Subcutaneous abdominal adipose tissue (tissue), 5 donors: ENCODE results near the gene DONSON.
"Not testable (repeated sequence)": the region's sequence is repeated elsewhere in the genome, so short reads cannot be mapped to it uniquely, and the experiment has no call there.

Experiments
- H3K27ac ChIP-seq: one replicate; pipeline ENCODE4 v1.7.0; 2013; ENCODE audit warnings: low read depth, mild to moderate bottlenecking, inconsistent platforms, low read length, moderate library complexity
- H3K27me3 ChIP-seq, 5 donors: one replicate each; pipeline ENCODE4 v1.7.0; 2013; ENCODE audit warnings: low read length in 5 of 5, inconsistent platforms in 1 of 5; ENCODE audit not compliant: control insufficient read depth in 5 of 5, insufficient read depth in 4 of 5
- H3K36me3 ChIP-seq, 5 donors: one replicate each; pipeline ENCODE4 v1.7.0; 2013; ENCODE audit warnings: low read length in 5 of 5; ENCODE audit not compliant: control insufficient read depth in 5 of 5, insufficient read depth in 5 of 5
- H3K4me1 ChIP-seq, 5 donors: one replicate each; pipeline ENCODE4 v1.7.0; 2013; ENCODE audit warnings: low read length in 5 of 5, mild to moderate bottlenecking in 3 of 5, moderate library complexity in 1 of 5; ENCODE audit not compliant: control insufficient read depth in 5 of 5, insufficient read depth in 5 of 5
- H3K4me3 ChIP-seq, 5 donors: one replicate each; pipeline ENCODE4 v1.7.0; 2013; ENCODE audit warnings: low read length in 5 of 5, low read depth in 1 of 5
- H3K9ac ChIP-seq, 5 donors: one replicate each; pipeline ENCODE4 v1.7.0; 2013; ENCODE audit warnings: low read length in 5 of 5, mild to moderate bottlenecking in 4 of 5, moderate library complexity in 3 of 5
- H3K9me3 ChIP-seq, 5 donors: one replicate each; pipeline ENCODE4 v1.7.0; 2013; ENCODE audit warnings: low read length in 5 of 5; ENCODE audit not compliant: control insufficient read depth in 5 of 5
- donor health status: healthy.
- donor health status: healthy.
- donor health status: healthy.
- donor health status: healthy.
- donor health status: healthy.

DONSON gene

GRCh38 chr21:33598051-33598450, 9.6 kb upstream of the DONSON start:
- no peaks in the 10 kb centered on the region for H3K9me3 ChIP-seq
- no peak overlapping the region for H3K27ac ChIP-seq
- H3K9ac ChIP-seq: no peak overlapping the region
- no peak overlapping the region for H3K4me3 ChIP-seq
- no peaks in the 10 kb centered on the region for H3K4me1 ChIP-seq
- H3K36me3 ChIP-seq: peaks cover 38 to 68% (median 50%) of the 10 kb centered on the region in 5 donors
- no peaks in the 10 kb centered on the region for H3K27me3 ChIP-seq

- Histone ChIP-seq H3K4me3 (peak overlapping the region; percentile 74 to 89 (median 84)), H3K9me3 (no peaks in the 10 kb centered on the region), H3K4me1 (peaks cover 0 to 16% (median 14%) of the 10 kb centered on the region in 5 donors), H3K27ac (peak overlapping the region; percentile 93), H3K27me3 (no peaks in the 10 kb centered on the region), H3K9ac (peak overlapping the region in 4 of 5 donors; percentile 76 to 86 (median 83)), H3K36me3 (no peaks in the 10 kb centered on the region)
Observed at GRCh38 chr21:33587792-33588484, 546 bp downstream of the DONSON start.

GRCh38 chr21:33586927-33587326, 1.6 kb downstream of the DONSON start:
- Histone ChIP-seq H3K9ac (no peak overlapping the region), H3K9me3 (no peaks in the 10 kb centered on the region), H3K36me3 (peaks cover 0 to 2% (median 0%) of the 10 kb centered on the region in 5 donors), H3K27me3 (no peaks in the 10 kb centered on the region), H3K27ac (no peak overlapping the region), H3K4me1 (peaks cover 0 to 16% (median 14%) of the 10 kb centered on the region in 5 donors), H3K4me3 (no peak overlapping the region)

GRCh38 chr21:33584455-33584854, 4.0 kb downstream of the DONSON start:
- Histone ChIP-seq H3K36me3 (peaks cover 0 to 4% (median 0%) of the 10 kb centered on the region in 5 donors), H3K4me3 (no peak overlapping the region), H3K27me3 (no peaks in the 10 kb centered on the region), H3K9ac (no peak overlapping the region), H3K27ac (no peak overlapping the region), H3K4me1 (peaks cover 0 to 16% (median 14%) of the 10 kb centered on the region in 5 donors), H3K9me3 (no peaks in the 10 kb centered on the region)

- no peaks in the 10 kb centered on the region for H3K27me3 ChIP-seq
- H3K9me3 ChIP-seq: no peaks in the 10 kb centered on the region
- peaks cover 28 to 45% (median 37%) of the 10 kb centered on the region in 5 donors for H3K36me3 ChIP-seq
- H3K4me3 ChIP-seq: no peak overlapping the region
- no peak overlapping the region for H3K9ac ChIP-seq
- H3K27ac ChIP-seq: peak overlapping the region; percentile 9
- peaks cover 0 to 3% (median 0%) of the 10 kb centered on the region in 5 donors for H3K4me1 ChIP-seq
Observed at GRCh38 chr21:33578959-33579542, 9.4 kb downstream of the DONSON start.

GRCh38 chr21:33578214-33578613, 10.3 kb downstream of the DONSON start:
- Histone ChIP-seq H3K9ac (no peak overlapping the region), H3K4me1 (peaks cover 0 to 3% (median 0%) of the 10 kb centered on the region in 5 donors), H3K27me3 (no peaks in the 10 kb centered on the region), H3K27ac (peak overlapping the region; percentile 9), H3K36me3 (peaks cover 34 to 53% (median 45%) of the 10 kb centered on the region in 5 donors), H3K4me3 (no peak overlapping the region), H3K9me3 (no peaks in the 10 kb centered on the region)

- Histone ChIP-seq H3K36me3 (peaks cover 45 to 61% (median 56%) of the 10 kb centered on the region in 5 donors), H3K27ac (peak overlapping the region; percentile 10)
Observed at GRCh38 chr21:33576741-33577141, 11.7 kb downstream of the DONSON start.

GRCh38 chr21:33572350-33572749, 16.1 kb downstream of the DONSON start:
- Histone ChIP-seq H3K9me3 (no peaks in the 10 kb centered on the region), H3K27me3 (no peaks in the 10 kb centered on the region), H3K4me1 (peaks cover 0 to 3% (median 0%) of the 10 kb centered on the region in 5 donors), H3K9ac (peak overlapping the region in 1 of 5 donors; percentile 20), H3K36me3 (peaks cover 67 to 81% (median 72%) of the 10 kb centered on the region in 5 donors), H3K4me3 (no peak overlapping the region), H3K27ac (no peak overlapping the region)

More at GRCh38 chr21:33576741-33577141, 11.7 kb downstream of the DONSON start:
- not testable (repeated sequence) for H3K4me3 ChIP-seq, H3K4me1 ChIP-seq, H3K27me3 ChIP-seq, H3K9ac ChIP-seq, H3K9me3 ChIP-seq

- Histone ChIP-seq H3K4me1 (peaks cover 0 to 3% (median 0%) of the 10 kb centered on the region in 5 donors), H3K9ac (no peak overlapping the region), H3K27me3 (no peaks in the 10 kb centered on the region), H3K27ac (no peak overlapping the region), H3K9me3 (no peaks in the 10 kb centered on the region), H3K4me3 (no peak overlapping the region), H3K36me3 (peaks cover 52 to 66% (median 64%) of the 10 kb centered on the region in 5 donors)
Observed at GRCh38 chr21:33569991-33570390, 18.5 kb downstream of the DONSON start.

GRCh38 chr21:33568448-33568847, 20.0 kb downstream of the DONSON start:
- peaks cover 0 to 3% (median 0%) of the 10 kb centered on the region in 5 donors for H3K4me1 ChIP-seq
- H3K36me3 ChIP-seq: peaks cover 39 to 58% (median 56%) of the 10 kb centered on the region in 5 donors
- H3K27ac ChIP-seq: no peak overlapping the region
- no peak overlapping the region for H3K9ac ChIP-seq
- H3K9me3 ChIP-seq: no peaks in the 10 kb centered on the region
- H3K27me3 ChIP-seq: no peaks in the 10 kb centered on the region
- H3K4me3 ChIP-seq: no peak overlapping the region
